CD1c-positive myeloid dendritic cell (primary cell): ENCODE results near the gene GLYATL3.
"Not testable (repeated sequence)": the region's sequence is repeated elsewhere in the genome, so short reads cannot be mapped to it uniquely, and the experiment has no call there.

Experiments used
- DNase-seq: peaks from one replicate; pipeline ENCODE4 v3.0.0-alpha.2; 2016; ENCODE audit errors: extremely low spot score

GLYATL3 gene

DNA sequence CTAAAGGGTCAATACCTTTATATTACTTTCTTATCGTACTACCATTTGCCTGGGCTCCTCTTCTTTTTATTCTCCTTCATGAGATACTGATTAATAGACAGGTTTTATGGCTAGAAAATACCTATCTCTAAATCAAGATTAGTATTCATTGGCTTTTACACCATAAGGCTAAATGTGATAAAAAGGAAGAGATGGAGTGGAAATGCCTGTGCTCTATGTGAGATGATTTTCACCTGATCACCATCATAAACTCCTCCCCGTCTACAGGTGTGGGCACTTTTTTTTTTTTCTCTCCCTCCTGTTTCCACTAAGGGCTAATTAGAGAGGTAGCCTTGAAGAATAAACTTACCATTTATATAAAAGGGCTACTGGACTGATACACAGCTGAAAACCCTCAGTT, at the start of gene GLYATL3:
Gene GLYATL3, plus strand, starts transcription at position 301 of the 400 bp plus-strand sequence. CDS start 12,068 bp downstream, outside the sequence.
- DNase-seq = no peak

DNA sequence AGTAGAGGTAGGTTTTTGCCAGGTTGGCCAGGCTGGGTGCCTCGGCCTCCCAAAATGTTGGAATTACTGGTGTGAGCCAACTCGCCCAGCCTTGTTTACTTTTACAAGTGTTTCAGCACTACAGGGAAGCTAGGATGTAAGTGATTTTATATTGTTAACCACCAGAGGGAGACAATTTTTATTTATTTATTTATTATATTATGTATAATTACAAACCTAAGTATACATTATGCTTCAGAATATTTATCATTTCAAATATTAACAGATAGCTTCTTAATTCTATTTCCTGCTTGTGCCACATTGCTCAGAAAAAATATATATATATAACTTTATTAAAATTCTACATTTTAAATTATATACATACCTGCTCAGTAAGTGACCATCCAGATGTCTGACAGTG, 46.5 kb upstream of the GLYATL3 start:
- DNase-seq = peak; percentile 12

DNA sequence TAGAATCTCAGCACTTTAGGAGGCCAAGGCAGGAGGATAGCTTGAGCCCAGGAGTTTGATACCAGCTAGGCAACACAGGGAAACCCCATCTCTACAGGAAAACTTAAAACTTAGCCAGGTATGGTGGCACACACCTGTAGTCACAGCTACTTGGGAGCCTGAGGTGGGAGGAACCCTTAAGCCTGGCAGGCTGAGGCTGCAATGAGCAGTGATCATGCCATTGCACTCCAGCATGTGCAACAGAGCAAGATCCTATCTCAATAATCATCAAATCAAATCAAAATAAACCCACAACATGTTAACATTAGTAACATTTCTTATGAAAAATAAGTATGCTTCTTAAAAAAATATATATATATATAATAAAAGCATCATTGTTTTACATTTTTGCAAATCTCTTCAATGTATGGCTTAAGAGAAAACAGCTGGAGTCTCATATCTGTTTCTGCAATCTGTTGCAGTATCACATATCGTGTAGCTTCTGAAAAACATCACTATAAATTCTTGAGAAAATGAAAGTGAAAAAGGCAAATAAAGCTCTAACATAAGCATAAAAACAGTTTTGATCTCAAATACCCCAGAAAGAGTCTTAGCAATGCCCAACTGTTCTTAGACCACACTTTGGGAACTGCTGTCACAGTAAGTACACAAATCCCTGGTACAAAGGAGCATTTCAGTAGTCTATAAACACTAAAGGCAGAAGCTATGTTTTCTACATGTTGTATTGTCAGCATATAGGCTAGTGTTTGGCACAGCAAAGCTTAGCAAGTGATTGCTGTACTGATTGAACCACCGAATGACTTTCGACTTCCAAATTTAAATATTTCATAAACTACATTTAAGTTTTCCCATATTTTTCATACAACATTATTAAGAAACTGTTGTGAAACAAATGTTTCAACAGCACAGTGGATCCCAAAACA, 44.7 kb upstream of the GLYATL3 start:
- DNase-seq = no peak

DNA sequence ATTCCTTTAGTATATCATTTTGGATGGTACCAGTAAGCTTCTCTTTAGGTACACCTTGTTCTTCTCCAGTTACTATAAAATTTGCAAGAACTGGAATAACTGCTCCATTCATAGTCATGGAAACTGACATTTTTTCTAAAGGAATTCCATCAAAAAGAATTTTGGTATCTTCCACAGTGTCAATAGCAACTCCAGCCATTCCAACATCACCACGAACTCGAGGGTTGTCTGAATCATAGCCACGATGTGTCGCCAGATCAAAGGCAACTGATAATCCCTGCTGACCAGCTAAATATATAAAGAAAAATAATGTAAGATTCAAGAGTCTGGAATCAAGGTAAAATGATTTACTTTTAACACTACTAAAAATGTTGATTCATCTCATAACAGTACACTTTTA, 42.0 kb upstream of the GLYATL3 start:
- no peak for DNase-seq

DNA sequence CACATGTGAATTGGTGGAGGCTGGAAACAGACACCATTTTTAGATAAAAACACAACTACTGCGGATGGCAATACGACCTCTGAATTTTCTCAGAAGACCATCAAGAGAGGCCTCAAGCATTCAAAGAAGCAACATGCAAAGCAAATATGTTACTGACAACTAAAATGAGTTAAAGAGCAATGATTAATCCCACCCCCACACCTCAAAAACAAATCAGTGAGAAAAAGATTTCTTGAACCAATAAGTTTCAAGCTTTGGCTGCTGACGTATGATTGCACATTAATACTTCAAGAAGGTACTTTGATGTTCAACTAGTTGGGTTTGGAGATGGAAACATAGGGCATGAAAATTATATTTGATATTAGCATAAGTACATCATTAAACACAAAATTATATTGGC, 37.7 kb upstream of the GLYATL3 start:
- DNase-seq = peak; percentile 4

DNA sequence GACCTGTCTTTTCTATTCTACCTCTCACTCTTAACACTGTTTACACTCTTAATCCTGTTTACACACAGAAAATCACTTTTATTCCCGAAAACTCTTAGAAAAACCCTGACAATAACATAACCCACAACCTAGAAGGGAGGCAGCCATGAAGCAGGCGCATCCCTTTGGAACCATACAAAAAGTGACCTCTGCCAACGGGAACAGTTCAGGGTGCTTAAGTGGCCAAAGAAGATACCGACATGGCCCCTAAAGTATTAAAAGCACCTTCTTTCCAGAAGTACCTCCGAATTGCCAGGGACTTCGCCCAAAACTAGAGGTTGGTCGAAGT, 37.2 kb upstream of the GLYATL3 start:
- no peak for DNase-seq

DNA sequence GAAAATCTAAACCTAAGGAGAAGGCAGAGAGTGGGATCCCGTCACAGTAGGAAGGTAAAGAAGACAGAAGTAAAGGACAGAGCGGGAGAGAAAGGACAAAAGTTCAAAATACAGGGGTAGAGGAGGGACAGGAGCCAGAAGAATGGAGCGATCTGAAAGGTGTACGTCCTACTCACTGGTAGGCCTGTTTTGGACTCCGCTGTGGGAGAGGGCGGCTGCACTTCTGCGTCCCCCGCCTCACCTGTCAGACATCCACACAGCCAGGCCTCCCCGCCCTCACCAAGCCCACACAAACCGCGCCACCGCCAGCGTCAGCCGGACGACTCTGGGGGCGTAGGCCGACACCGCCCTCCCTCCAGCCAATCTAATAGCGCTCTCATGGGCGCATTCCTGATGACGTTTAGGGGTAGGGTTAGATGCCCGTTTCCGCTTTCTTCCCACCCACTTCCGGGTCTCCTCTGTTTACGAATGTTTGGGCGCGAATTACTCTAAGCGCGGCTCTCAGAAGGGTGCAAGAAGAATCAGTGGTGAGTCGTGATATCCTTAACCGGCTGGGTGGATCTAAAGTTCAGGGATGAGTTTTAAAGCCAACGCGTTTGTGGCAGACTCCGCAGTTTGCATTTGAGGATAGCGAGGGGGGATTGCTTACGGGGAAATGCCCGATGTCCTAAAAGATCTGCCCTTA, 36.7 kb upstream of the GLYATL3 start, which contains the start of the genes CENPQ and MMUT:
Gene CENPQ, plus strand, starts transcription at position 444 of the 685 bp plus-strand sequence. CDS start 6,807 bp downstream, outside the sequence.
Gene MMUT, minus strand, starts transcription at position 327 of the 685 bp plus-strand sequence. CDS start 3,787 bp downstream, outside the sequence.
- peak; percentile 98 for DNase-seq

DNA sequence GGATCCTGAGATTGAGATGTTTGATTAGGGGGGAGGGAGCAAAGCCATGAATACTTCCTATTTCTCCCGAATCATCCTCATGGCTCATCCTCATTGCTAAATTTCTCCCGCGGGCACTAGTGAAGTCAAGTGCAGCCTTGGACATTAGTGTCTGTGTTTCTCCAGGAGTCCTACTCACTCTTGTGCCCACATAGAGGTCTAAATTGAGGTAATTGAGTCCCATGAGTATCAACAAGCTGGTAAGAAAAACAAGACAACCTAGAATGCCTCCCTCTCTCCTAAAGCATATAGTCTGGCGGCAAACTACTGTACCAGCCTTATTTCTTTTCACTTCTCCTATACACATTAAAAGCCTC, 36.1 kb upstream of the GLYATL3 start:
- DNase-seq = no peak

DNA sequence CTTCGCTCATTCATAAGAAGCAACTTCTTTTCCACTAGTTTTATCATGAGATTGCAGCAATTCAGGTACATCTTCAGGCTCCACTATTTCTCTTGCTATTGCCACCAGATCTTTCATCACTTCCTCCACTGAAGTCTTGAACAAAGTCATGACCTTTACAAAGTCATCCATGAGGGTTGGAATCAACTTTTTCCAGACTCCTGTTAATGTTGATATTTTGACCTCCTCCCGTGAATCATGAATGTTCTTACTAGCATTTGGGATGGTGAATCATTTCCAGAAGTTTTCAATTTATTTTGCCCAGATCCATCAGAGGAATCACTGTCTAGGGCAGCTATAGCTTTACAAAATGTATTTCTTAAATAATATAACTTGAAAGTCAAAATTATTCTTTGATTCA, 35.0 kb upstream of the GLYATL3 start:
- DNase-seq = no peak

DNA sequence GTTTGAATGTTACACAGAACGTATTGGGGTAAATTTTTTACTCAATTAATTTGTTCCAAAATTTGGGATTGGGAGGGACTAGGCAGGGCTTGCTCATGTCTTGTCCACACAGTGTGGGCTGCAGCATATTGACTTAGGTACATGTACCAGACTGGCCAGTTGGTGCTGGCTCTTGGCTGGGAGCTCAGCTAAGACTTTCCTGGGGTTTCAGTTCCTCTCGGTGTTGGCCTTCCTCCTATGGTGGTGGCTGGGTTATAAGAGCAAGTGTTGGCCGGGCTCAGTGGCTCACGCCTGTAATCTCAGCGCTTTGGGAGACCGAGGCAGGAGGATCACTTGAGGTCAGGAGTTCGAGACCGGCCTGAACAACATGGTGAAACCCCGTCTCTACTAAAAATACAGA, 31.7 kb upstream of the GLYATL3 start:
- no peak for DNase-seq

DNA sequence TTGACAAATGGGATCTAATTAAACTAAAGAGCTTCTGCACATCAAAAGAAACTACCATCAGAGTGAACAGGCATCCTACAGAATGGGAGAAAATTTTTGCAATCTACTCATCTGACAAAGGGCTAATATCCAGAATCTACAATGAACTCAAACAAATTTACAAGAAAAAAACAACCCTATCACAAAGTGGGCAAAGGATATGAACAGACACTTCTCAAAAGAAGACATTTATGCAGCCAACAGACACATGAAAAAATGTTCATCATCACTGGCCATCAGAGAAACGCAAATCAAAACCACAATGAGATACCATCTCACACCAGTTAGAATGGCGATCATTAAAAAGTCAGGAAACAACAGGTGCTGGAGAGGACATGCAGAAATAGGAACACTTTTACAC, 23.2 kb upstream of the GLYATL3 start:
- DNase-seq = not testable (repeated sequence)

DNA sequence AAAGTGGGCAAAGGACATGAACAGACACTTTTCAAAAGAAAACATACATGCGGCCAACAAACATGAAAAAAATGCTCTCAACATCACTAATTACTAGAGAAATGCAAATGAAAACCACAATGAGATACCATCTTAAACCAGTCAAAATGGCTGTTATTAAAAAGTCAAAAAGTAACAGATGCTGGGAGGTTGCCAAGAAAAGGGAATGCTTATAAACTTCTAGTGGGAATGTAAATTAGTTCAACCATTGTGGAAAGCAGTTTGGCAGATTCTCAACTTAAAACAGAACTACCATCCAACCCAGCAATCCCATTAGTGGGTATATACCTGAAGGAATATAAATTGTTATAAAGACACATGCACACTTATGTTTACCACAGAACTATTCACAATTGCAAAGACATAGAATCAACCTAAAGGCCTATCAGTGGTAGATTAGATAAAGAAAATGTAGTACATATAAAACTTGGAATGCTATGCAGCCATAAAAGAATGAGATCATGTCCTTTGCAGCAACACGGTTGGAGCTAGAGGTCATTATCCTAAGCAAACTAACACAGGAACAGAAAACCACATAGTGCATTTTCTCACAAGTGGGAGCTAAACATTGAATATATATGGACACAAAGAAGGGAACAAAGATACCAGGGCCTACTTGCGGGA, 20.3 kb upstream of the GLYATL3 start:
- no peak for DNase-seq

DNA sequence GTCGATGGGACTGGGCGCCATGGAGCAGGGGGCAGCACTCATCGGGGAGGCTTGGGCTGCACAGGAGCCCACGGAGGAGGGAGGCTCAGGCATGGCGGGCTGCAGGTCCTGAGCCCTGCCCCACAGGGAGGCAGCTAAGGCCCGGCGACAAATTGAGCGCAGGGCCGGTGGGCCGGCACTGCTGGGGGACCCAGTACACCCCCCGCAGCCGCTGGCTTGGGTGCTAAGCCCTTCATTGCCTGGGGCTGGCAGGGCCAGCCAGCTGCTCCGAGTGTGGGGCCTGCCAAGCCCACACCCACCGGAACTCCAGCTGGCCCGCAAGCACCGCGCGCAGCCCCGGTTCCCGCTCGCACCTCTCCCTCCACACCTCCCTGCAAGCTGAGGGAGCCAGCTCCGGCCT, 17.9 kb upstream of the GLYATL3 start:
- not testable (repeated sequence) for DNase-seq

DNA sequence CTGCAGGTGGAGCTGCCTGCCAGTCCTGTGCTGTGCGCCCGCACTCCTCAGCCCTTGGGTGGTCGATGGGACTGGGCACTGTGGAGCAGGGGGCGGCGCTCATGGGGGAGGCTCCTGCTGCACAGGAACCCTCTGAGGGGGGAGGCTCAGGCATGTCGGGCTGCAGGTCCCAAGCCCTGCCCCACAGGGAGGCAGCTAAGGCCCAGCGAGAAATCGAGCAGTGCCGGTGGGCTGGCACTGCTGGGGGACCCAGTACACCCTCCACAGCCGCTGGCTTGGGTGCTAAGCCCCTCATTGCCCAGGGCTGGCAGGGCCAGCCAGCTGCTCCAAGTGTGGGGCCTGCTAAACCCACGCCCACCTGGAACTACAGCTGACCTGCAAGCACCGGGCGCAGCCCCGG, 16.3 kb upstream of the GLYATL3 start:
- not testable (repeated sequence) for DNase-seq

DNA sequence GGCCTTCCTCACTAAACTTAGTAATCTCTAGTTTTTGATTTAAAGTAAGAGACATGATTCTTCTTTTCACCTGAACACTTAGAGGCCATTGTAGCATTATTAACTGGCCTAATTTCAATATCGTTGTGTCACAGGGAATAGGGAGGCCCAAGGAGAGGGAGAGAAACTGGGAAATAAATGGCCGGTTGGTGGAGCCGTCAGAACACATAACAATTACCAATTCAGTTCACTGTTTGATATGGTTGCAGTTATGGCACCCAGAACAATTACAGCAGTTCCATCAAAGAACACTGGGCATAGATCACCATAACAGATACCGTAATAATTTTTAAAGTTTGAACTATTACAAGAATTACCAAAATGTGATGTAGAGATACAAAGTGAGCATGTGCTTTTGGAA, 9.1 kb upstream of the GLYATL3 start:
- no peak for DNase-seq

DNA sequence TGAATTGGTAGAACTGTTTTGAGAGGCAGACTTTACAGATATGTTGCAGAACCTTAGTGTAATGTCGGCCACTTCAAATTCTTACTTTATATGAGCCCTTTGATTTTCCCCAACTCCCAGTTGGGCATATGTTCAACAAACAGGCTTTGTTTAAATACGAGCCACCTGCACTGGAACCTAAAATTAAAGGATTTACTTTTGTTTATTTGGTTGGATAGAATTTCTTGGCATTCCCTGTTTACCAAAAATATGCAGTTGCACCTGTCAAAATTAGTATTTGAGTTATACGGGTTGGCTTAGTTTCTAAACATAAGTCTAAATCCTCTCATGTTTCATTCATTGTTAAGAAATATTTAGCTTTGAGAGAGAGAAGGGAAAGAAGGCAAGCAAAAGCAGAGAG, 2.4 kb upstream of the GLYATL3 start:
- no peak for DNase-seq

DNA sequence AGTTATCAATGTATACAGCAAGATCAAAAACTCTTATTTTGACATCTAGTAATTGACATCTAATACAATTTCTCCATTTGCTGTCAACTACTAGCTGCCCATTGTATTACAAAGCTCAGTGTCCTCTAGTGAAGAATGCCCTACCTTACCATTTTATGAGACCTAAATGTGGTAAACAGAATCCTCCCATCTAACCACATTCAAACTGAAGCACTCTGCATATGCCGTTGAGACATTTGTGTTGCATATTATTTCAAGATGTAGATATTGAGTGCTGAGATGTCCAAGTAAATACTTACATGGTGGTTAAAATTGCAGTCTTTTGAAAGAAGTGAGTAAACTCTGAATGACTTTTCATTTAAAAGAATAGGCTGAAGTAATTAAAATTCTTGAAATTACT, 597 bp upstream of the GLYATL3 start:
- no peak for DNase-seq

DNA sequence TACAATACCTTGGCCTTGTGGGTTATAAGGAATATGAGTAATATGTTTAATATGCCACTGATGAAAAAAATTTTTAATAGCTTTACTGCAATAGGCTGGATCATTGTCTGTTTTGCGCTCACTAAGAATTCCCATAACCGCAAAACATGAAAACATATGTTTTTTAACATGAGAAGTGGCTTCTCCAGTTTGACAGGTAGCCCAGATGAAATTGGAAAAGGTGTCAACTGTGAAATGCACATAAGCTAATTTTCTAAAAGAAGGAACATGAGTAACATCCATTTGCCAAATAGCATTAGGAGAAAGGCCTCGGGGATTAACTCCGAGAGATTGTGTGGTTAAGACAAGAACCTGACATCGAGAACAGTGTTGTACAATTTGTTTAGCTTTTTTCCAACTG, 4.9 kb downstream of the GLYATL3 start:
- no peak for DNase-seq

DNA sequence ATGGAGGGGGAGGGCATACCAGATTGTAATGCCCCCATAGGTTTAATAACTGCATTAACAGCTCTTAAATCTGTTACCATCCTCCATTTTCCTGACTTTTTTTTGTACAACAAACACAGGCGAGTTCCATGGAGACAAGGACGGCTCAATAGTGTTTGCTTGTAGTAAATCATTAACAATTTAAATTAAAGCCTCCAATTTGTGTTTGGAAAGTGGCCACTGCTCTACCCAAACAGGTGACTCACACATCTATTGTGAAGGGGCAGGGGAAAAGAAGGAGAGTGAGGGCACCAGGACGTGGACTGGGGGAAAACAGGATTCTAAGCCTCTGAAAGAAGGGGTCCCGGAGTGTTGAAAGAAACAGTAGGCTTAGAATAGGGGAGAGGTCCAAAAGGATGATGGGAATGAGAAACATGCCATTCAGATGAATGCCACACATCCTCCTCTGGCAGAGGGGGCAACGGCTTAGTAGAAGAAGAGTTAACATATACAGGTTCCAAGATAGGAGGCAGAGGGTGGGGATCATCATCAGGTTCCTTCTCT, 6.9 kb downstream of the GLYATL3 start:
- no peak for DNase-seq

DNA sequence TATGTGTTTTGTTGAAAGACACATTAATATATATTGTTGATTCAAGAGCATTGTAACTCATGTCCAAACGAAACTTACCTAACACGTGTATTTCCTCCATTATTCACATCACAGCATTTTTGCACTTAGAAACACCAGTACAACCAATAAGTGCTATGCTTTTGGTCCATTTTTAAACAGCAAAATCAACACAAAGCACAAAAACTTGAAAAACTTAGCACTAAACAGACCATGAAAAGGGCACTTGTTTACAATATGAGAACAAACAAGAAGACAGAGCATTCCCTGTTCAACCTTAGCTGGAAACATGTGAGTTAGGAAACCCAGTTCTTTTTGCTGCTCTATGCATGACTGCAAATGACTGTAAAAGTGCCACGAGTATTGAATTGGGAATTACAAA, 9.6 kb downstream of the GLYATL3 start:
- DNase-seq = no peak

DNA sequence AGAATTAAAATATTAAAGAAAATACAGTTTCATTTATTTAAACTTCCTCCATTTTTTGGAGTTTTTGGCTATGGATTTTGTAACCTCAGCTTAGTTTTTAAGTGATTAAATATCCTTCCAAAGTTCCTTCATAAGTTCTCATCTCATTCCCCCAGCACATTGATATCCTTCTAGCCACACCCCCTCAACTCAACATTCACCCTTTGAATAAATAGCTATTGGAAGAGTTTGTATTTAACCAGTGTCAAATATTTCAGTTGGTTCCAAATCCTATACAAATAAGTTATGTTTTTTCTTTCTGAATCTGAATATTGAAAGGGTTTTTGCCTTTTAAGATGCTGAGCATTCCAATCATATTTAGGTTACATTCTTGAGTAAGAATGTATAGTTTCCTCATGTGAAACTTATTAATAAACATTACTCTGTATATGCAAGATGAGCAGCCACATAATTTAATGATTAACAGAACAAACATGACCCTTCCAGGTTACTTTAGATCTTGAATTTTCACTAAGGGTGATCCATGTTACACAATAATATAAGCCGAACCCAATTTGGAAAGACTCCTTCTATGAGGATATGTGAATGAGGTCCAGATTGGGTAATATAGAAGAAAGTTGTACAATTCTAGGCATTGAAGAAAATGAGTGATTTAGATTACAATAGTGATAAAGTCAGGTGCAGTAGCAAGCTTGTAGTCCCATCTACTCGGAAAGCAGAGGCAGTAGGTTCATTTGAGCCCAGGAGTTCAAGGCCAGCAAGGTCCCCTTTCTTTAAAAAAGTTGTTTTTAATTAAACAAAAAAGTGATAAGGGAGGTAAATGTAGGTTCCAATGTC, 13.6 kb downstream of the GLYATL3 start:
- DNase-seq = no peak
